Vagina (tissue), 2 donors: ENCODE data around the gene RAB3GAP1. TPM values are rescaled to one million over a fixed set of nuclear protein-coding genes. Genes with fewer than 3 reads are reported as not detected.

Experiments
- DNase-seq, 2 donors: peaks; one replicate each; pipeline ENCODE4 v3.0.0-alpha.2; 2017; ENCODE audit errors: extremely low spot score in 2 of 2
- H3K27ac ChIP-seq: fragments of 200-600 bp; sonication (generic); one replicate; pipeline ENCODE4 v1.5.1; 2019
- H3K27me3 ChIP-seq: fragments of 200-600 bp; sonication (generic); one replicate; pipeline ENCODE4 v1.5.1; 2019
- H3K36me3 ChIP-seq, 2 donors: fragments of 200-600 bp; sonication (generic); one replicate each; pipeline ENCODE4 v1.5.1; 2017 to 2019
- H3K4me1 ChIP-seq: fragments of 200-600 bp; sonication (generic); one replicate; pipeline ENCODE4 v1.5.1; 2019
- H3K4me3 ChIP-seq, 2 donors: fragments of 200-600 bp; sonication (generic); 1 replicate in 1 of 2; 2 replicates in 1 of 2; pipeline ENCODE4 v1.5.1; 2016 to 2019
- H3K9me3 ChIP-seq: fragments of 200-600 bp; sonication (generic); one replicate; pipeline ENCODE4 v1.5.1; 2019
- CTCF ChIP-seq, 3 experiments: fragments of 450-650 bp in 2 of 3; fragments of 200-600 bp in 1 of 3; sonication (generic) in 1 of 3; IDR thresholded peaks; one replicate each; pipeline ENCODE4 v1.5.1; 2017 to 2019; ENCODE audit warnings: antibody characterized with exemption in 3 of 3, mild to moderate bottlenecking in 2 of 3, moderate library complexity in 2 of 3
- POLR2A ChIP-seq, 2 donors: fragments of 450-650 bp; IDR thresholded peaks; one replicate each; pipeline ENCODE4 v1.6.1; 2017; ENCODE audit warnings: antibody characterized with exemption in 2 of 2, mild to moderate bottlenecking in 2 of 2, moderate library complexity in 2 of 2
- POLR2AphosphoS5 ChIP-seq, 2 donors: sonication (generic); formaldehyde crosslinking; IDR thresholded peaks; one replicate each; pipeline ENCODE4 v1.9.0; 2017; ENCODE audit warnings: antibody characterized with exemption in 2 of 2, mild to moderate bottlenecking in 2 of 2, low read depth in 1 of 2; ENCODE audit not compliant: insufficient read depth in 1 of 2
- intact Hi-C: fragments of 100-400 bp; cut with DNase I; formaldehyde crosslinking; loops from one replicate; pipeline ENCODE4 v1.15.1; 2023
- total RNA-seq: library from RNA; depleted of rRNA; stranded (reverse); fragments of >200 nt; gene quantifications from one replicate; pipeline ENCODE4 v1.2.3, GENCODE V29; 2016

RAB3GAP1 gene
- total RNA-seq, 1 donor from 2014 or later: 44.9 TPM

DNA sequence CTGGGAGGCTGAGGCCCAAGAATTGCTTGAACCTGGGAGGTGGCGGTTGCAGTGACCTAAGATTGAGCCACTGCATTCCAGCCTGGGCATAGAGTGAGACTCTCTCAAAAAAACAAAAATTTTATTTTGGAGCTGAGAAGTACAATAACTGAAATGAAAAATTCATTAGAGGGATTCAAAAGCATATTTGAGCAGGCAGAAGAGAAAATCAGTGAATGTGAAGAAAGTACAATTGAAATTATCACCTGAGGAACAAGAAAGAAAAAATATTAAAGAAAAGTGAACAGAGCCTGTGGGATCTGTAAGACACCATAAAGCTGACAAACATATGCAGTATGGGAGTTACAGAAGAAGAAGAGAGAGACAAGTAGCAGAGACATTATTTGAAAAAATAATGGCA lies 137.1 kb downstream of the RAB3GAP1 start:
- no peak overlapping the region for H3K27ac ChIP-seq
- H3K4me3 ChIP-seq: no peak overlapping the region
- no peak for DNase-seq
- H3K4me1 ChIP-seq: no peaks in the 10 kb centered on the region
- TF ChIP-seq CTCF (IDR thresholded peaks at IDR 0.05): no peak
- H3K36me3 ChIP-seq: no peaks in the 10 kb centered on the region
- peaks cover 4% of the 10 kb centered on the region for H3K9me3 ChIP-seq
- intact Hi-C loops: no loop called here
- no peaks in the 10 kb centered on the region for H3K27me3 ChIP-seq

- no peaks in the 10 kb centered on the region for H3K27me3 ChIP-seq
- no peak for DNase-seq
- no peak overlapping the region for H3K4me3 ChIP-seq
- no peaks in the 10 kb centered on the region for H3K36me3 ChIP-seq
- intact Hi-C loops: no loop called here
- no peak overlapping the region for H3K27ac ChIP-seq
- TF ChIP-seq POLR2AphosphoS5 (IDR thresholded peaks at IDR 0.05; ENCODE audit: insufficient read depth in 1 of 2, low read depth in 1 of 2): no peak
- TF ChIP-seq POLR2A (IDR thresholded peaks at IDR 0.05): no peak
- TF ChIP-seq CTCF (IDR thresholded peaks at IDR 0.05): no peak
- H3K9me3 ChIP-seq: peaks cover 4% of the 10 kb centered on the region
- H3K4me1 ChIP-seq: no peaks in the 10 kb centered on the region
Observed at GRCh38 chr2:135190799-135191198, 138.7 kb downstream of the RAB3GAP1 start.

DNA sequence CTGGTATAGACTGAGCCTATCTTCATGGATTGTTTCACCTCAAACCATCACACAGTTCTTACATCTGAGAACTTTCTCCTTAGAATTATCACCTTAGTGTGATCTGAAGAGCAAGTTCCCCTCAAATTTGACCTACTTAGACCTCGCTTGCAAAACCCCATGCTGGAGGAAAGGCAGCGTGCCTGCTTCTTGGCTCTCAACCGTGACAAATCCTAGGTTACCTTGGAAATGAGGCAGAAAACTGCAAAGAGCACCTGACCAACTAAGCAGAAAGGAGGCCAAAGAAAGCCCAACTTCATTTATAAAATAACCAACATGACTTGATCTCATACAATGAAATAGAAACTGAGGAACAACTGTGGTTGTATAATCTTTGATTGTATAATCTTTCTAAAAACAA lies 146.4 kb downstream of the RAB3GAP1 start:
- Histone ChIP-seq H3K4me1 (no peaks in the 10 kb centered on the region), H3K4me3 (no peak overlapping the region), H3K9me3 (no peaks in the 10 kb centered on the region), H3K36me3 (no peaks in the 10 kb centered on the region), H3K27me3 (no peaks in the 10 kb centered on the region), H3K27ac (no peak overlapping the region)
- DNase-seq: no peak
- no peak for TF ChIP-seq POLR2AphosphoS5 (IDR thresholded peaks at IDR 0.05; ENCODE audit: insufficient read depth in 1 of 2, low read depth in 1 of 2)
- TF ChIP-seq CTCF (IDR thresholded peaks at IDR 0.05): no peak
- TF ChIP-seq POLR2A (IDR thresholded peaks at IDR 0.05): no peak
- intact Hi-C loops: no loop called here

- no peaks in the 10 kb centered on the region for H3K9me3 ChIP-seq
- H3K36me3 ChIP-seq: no peaks in the 10 kb centered on the region
- no peak overlapping the region for H3K27ac ChIP-seq
- no peaks in the 10 kb centered on the region for H3K27me3 ChIP-seq
- no peak overlapping the region for H3K4me3 ChIP-seq
- no peak for DNase-seq
- H3K4me1 ChIP-seq: no peaks in the 10 kb centered on the region
- intact Hi-C loops: no loop called here
- TF ChIP-seq CTCF (IDR thresholded peaks at IDR 0.05) (no peak), POLR2A (IDR thresholded peaks at IDR 0.05) (no peak), POLR2AphosphoS5 (IDR thresholded peaks at IDR 0.05; ENCODE audit: insufficient read depth in 1 of 2, low read depth in 1 of 2) (no peak)
Observed at GRCh38 chr2:135202751-135203150, 150.7 kb downstream of the RAB3GAP1 start.

- H3K4me1 ChIP-seq: no peaks in the 10 kb centered on the region
- H3K27ac ChIP-seq: no peak overlapping the region
- no peak for TF ChIP-seq POLR2A (IDR thresholded peaks at IDR 0.05)
- TF ChIP-seq CTCF (IDR thresholded peaks at IDR 0.05): no peak
- no peak for TF ChIP-seq POLR2AphosphoS5 (IDR thresholded peaks at IDR 0.05; ENCODE audit: insufficient read depth in 1 of 2, low read depth in 1 of 2)
- no peak overlapping the region for H3K4me3 ChIP-seq
- H3K27me3 ChIP-seq: no peaks in the 10 kb centered on the region
- H3K36me3 ChIP-seq: no peaks in the 10 kb centered on the region
- DNase-seq: no peak
- no peaks in the 10 kb centered on the region for H3K9me3 ChIP-seq
- intact Hi-C loops: no loop called here
Observed at GRCh38 chr2:135203944-135204343, 151.9 kb downstream of the RAB3GAP1 start.
